Naive thymus-derived CD8-positive, alpha-beta T cell (primary cell): Measurements from ENCODE around the gene MAP3K5. TPM values are rescaled to one million over a fixed set of nuclear protein-coding genes. Genes with fewer than 3 reads are reported as not detected.

Experiments used
- ATAC-seq, 2 donors: fragments of 150-1000 bp; cut with Tn5 transposase in 1 of 2; sonication (Bioruptor Pico), chemical (Tn5 transposase) in 1 of 2; 1 replicate in 1 of 2; 2 replicates in 1 of 2; pipeline ENCODE4 v1.10.0; 2021; ENCODE audit warnings: mild to moderate bottlenecking in 2 of 2, moderate library complexity in 2 of 2
- POLR2A ChIA-PET: fragments of 350-600 bp; sonication (Branson Sonifier 250); formaldehyde crosslinking; loops from one replicate; lab custom pipeline; 2021; ENCODE audit warnings: antibody characterized with exemption; lab: Charles Lee
- DNase-seq, 10 donors: peaks; one replicate each; pipeline versions ENCODE4 v3.0.0 to v3.0.0-alpha.2; 2020 to 2022
- H3K27ac Mint-ChIP-seq, 10 donors: one replicate each; pipeline ENCODE4 v1.8.0; 2020 to 2022; ENCODE audit warnings: mild to moderate bottlenecking in 10 of 10, mixed read lengths in 10 of 10, moderate library complexity in 4 of 10, inconsistent platforms in 1 of 10
- H3K27me3 Mint-ChIP-seq, 5 donors: one replicate each; pipeline ENCODE4 v1.8.0; 2021 to 2022; ENCODE audit warnings: mixed read lengths in 5 of 5
- H3K36me3 Mint-ChIP-seq, 3 donors: one replicate each; pipeline ENCODE4 v1.8.0; 2020 to 2022; ENCODE audit warnings: mixed read lengths in 3 of 3, mild to moderate bottlenecking in 2 of 3, inconsistent platforms in 1 of 3
- H3K4me1 Mint-ChIP-seq, 4 donors: one replicate each; pipeline ENCODE4 v1.8.0; 2021 to 2022; ENCODE audit warnings: mixed read lengths in 4 of 4
- H3K4me3 Mint-ChIP-seq, 10 donors: one replicate each; pipeline ENCODE4 v1.8.0; 2020 to 2022; ENCODE audit warnings: mild to moderate bottlenecking in 10 of 10, mixed read lengths in 10 of 10, moderate library complexity in 6 of 10, inconsistent platforms in 1 of 10
- H3K9me3 Mint-ChIP-seq, 9 donors: one replicate each; pipeline ENCODE4 v1.8.0; 2020 to 2022; ENCODE audit warnings: mixed read lengths in 9 of 9, mild to moderate bottlenecking in 3 of 9, inconsistent platforms in 1 of 9, moderate library complexity in 1 of 9
- polyA plus RNA-seq, 3 donors: library from polyadenylated mRNA; unstranded; fragments of 300-500 nt; fragmentation: Illumina TruSeq; gene quantifications; one replicate each; pipeline ENCODE4 v1.2.3, GENCODE V29; 2021
- total RNA-seq, 8 experiments: library from RNA in 2 of 8; stranded (reverse) in 2 of 8; gene quantifications; one replicate each; pipeline ENCODE4 v1.2.3 and lab custom pipeline; 2021 to 2026

The MAP3K5 gene
- total and polyA plus RNA-seq, 5 experiments from 2014 or later: 3.0 to 8.7 (median 4.5) TPM

GRCh38 chr6:136753624-136754023 is 38.7 kb downstream of the MAP3K5 start:
- ATAC-seq: peak; percentile 94 to 97

GRCh38 chr6:136752554-136752953 is 39.7 kb downstream of the MAP3K5 start:
- Mint-ChIP-seq H3K36me3 (peaks cover 0 to 4% (median 0%) of the 10 kb centered on the region in 3 donors), H3K4me3 (peak overlapping the region in 9 of 10 donors; percentile 24 to 79 (median 58)), H3K9me3 (no peaks in the 10 kb centered on the region), H3K27ac (peak overlapping the region; percentile 66 to 97 (median 90)), H3K4me1 (peaks cover 22 to 75% (median 57%) of the 10 kb centered on the region in 4 donors), H3K27me3 (no peaks in the 10 kb centered on the region)
- POLR2A ChIA-PET: interaction anchor here (1.1 to 5.1 kb wide), 3 partner anchors 12 to 40 kb away, joined by 3 to 21 read pairs (median 16); partner anchors contain the start of gene MAP3K5
- ATAC-seq (no peak), DNase-seq (no peak)

More at GRCh38 chr6:136753624-136754023, 38.7 kb downstream of the MAP3K5 start:
- Mint-ChIP-seq H3K36me3 (peaks cover 0 to 4% (median 0%) of the 10 kb centered on the region in 3 donors), H3K4me3 (peak overlapping the region; percentile 31 to 78 (median 52)), H3K27ac (peak overlapping the region; percentile 66 to 93 (median 86)), H3K4me1 (peaks cover 21 to 78% (median 57%) of the 10 kb centered on the region in 4 donors), H3K27me3 (no peaks in the 10 kb centered on the region), H3K9me3 (no peaks in the 10 kb centered on the region)
- DNase-seq: peak; percentile 16 to 89 (median 66)
- POLR2A ChIA-PET: interaction anchor here (0.7 to 5.1 kb wide), 5 partner anchors 11 to 39 kb away, joined by 3 to 21 read pairs (median 4); partner anchors contain the start of gene MAP3K5

- no peaks in the 10 kb centered on the region for H3K9me3 Mint-ChIP-seq
- H3K27me3 Mint-ChIP-seq: no peaks in the 10 kb centered on the region
- H3K36me3 Mint-ChIP-seq: peaks cover 0 to under 1% (median 0%) of the 10 kb centered on the region in 3 donors
- peak overlapping the region; percentile 58 to 80 (median 66) for H3K4me3 Mint-ChIP-seq
- H3K4me1 Mint-ChIP-seq: peaks cover 23 to 74% (median 57%) of the 10 kb centered on the region in 4 donors
- POLR2A ChIA-PET: interaction anchor here (1.2 to 5.1 kb wide), 3 partner anchors 12 to 40 kb away, joined by 5 to 21 read pairs (median 16); partner anchors contain the start of gene MAP3K5
- no peak for DNase-seq
- no peak for ATAC-seq
- H3K27ac Mint-ChIP-seq: peak overlapping the region; percentile 66 to 97 (median 90)
These were observed 40.3 kb downstream of the MAP3K5 start for GRCh38 chr6:136751991-136752390.

GRCh38 chr6:136751522-136751956 is 40.7 kb downstream of the MAP3K5 start:
- peaks cover 23 to 70% (median 57%) of the 10 kb centered on the region in 4 donors for H3K4me1 Mint-ChIP-seq
- peak overlapping the region; percentile 58 to 80 (median 66) for H3K4me3 Mint-ChIP-seq
- no peaks in the 10 kb centered on the region for H3K36me3 Mint-ChIP-seq
- POLR2A ChIA-PET: interaction anchor here (1.2 to 5.1 kb wide), 2 partner anchors 13 to 41 kb away, joined by 5 to 21 read pairs; partner anchors contain the start of gene MAP3K5
- H3K9me3 Mint-ChIP-seq: no peaks in the 10 kb centered on the region
- H3K27me3 Mint-ChIP-seq: no peaks in the 10 kb centered on the region
- peak overlapping the region; percentile 66 to 97 (median 90) for H3K27ac Mint-ChIP-seq
- ATAC-seq (peak; percentile 45 to 51), DNase-seq (peak in 4 of 10 donors; percentile 33 to 72 (median 52))

GRCh38 chr6:136750696-136751521 is 41.4 kb downstream of the MAP3K5 start:
- DNase-seq (no peak), ATAC-seq (no peak)
- peak overlapping the region; percentile 66 to 97 (median 90) for H3K27ac Mint-ChIP-seq
- H3K36me3 Mint-ChIP-seq: no peaks in the 10 kb centered on the region
- POLR2A ChIA-PET: interaction anchor here (1.2 to 5.1 kb wide), 2 partner anchors 13 to 41 kb away, joined by 5 to 21 read pairs; partner anchors contain the start of gene MAP3K5
- peaks cover 25 to 68% (median 56%) of the 10 kb centered on the region in 4 donors for H3K4me1 Mint-ChIP-seq
- H3K9me3 Mint-ChIP-seq: no peaks in the 10 kb centered on the region
- H3K4me3 Mint-ChIP-seq: peak overlapping the region; percentile 58 to 80 (median 66)
- H3K27me3 Mint-ChIP-seq: no peaks in the 10 kb centered on the region

- POLR2A ChIA-PET: no interaction called here
- Mint-ChIP-seq H3K4me1 (peaks cover 25 to 74% (median 49%) of the 10 kb centered on the region in 4 donors), H3K36me3 (no peaks in the 10 kb centered on the region), H3K4me3 (no peak overlapping the region), H3K9me3 (no peaks in the 10 kb centered on the region), H3K27ac (peak overlapping the region in 7 of 10 donors; percentile 19 to 97 (median 62)), H3K27me3 (no peaks in the 10 kb centered on the region)
- DNase-seq (no peak), ATAC-seq (no peak)
These were observed 42.8 kb downstream of the MAP3K5 start for GRCh38 chr6:136749359-136749997.

- Mint-ChIP-seq H3K4me3 (peak overlapping the region in 1 of 10 donors; percentile 51), H3K9me3 (no peaks in the 10 kb centered on the region), H3K4me1 (peaks cover 23 to 67% (median 30%) of the 10 kb centered on the region in 4 donors), H3K36me3 (no peaks in the 10 kb centered on the region), H3K27ac (peak overlapping the region in 2 of 10 donors; percentile 6 to 21), H3K27me3 (no peaks in the 10 kb centered on the region)
- DNase-seq: no peak
- no peak for ATAC-seq
- POLR2A ChIA-PET: no interaction called here
These were observed 44.8 kb downstream of the MAP3K5 start for GRCh38 chr6:136747507-136747906.

GRCh38 chr6:136745300-136745699 is 47.0 kb downstream of the MAP3K5 start:
- POLR2A ChIA-PET: no interaction called here
- H3K4me3 Mint-ChIP-seq: no peak overlapping the region
- no peak overlapping the region for H3K27ac Mint-ChIP-seq
- peaks cover 10 to 56% (median 14%) of the 10 kb centered on the region in 4 donors for H3K4me1 Mint-ChIP-seq
- H3K9me3 Mint-ChIP-seq: no peaks in the 10 kb centered on the region
- no peaks in the 10 kb centered on the region for H3K27me3 Mint-ChIP-seq
- H3K36me3 Mint-ChIP-seq: no peaks in the 10 kb centered on the region
- no peak for DNase-seq
- ATAC-seq: no peak

- H3K27ac Mint-ChIP-seq: no peak overlapping the region
- DNase-seq: no peak
- no peaks in the 10 kb centered on the region for H3K27me3 Mint-ChIP-seq
- POLR2A ChIA-PET: no interaction called here
- no peaks in the 10 kb centered on the region for H3K36me3 Mint-ChIP-seq
- peaks cover 8 to 55% (median 14%) of the 10 kb centered on the region in 4 donors for H3K4me1 Mint-ChIP-seq
- no peak for ATAC-seq
- H3K4me3 Mint-ChIP-seq: no peak overlapping the region
- no peaks in the 10 kb centered on the region for H3K9me3 Mint-ChIP-seq
These were observed 47.4 kb downstream of the MAP3K5 start for GRCh38 chr6:136744889-136745288.

- no peaks in the 10 kb centered on the region for H3K27me3 Mint-ChIP-seq
- ATAC-seq (no peak), DNase-seq (no peak)
- no peaks in the 10 kb centered on the region for H3K9me3 Mint-ChIP-seq
- H3K4me1 Mint-ChIP-seq: peaks cover 10 to 58% (median 21%) of the 10 kb centered on the region in 4 donors
- no peak overlapping the region for H3K4me3 Mint-ChIP-seq
- POLR2A ChIA-PET: no interaction called here
- no peaks in the 10 kb centered on the region for H3K36me3 Mint-ChIP-seq
- peak overlapping the region in 1 of 10 donors; percentile 16 for H3K27ac Mint-ChIP-seq
These were observed 50.2 kb downstream of the MAP3K5 start for GRCh38 chr6:136742125-136742524.

- Mint-ChIP-seq H3K27me3 (no peaks in the 10 kb centered on the region), H3K4me1 (peaks cover 10 to 51% (median 19%) of the 10 kb centered on the region in 4 donors), H3K27ac (peak overlapping the region in 2 of 10 donors; percentile 8 to 27), H3K9me3 (no peaks in the 10 kb centered on the region), H3K36me3 (no peaks in the 10 kb centered on the region), H3K4me3 (no peak overlapping the region)
- ATAC-seq: no peak
- DNase-seq: no peak
- POLR2A ChIA-PET: interaction anchor here (0.9 to 3.5 kb wide), 2 partner anchors 22 to 52 kb away, joined by 3 to 21 read pairs; partner anchors contain the start of gene MAP3K5
These were observed 52.0 kb downstream of the MAP3K5 start for GRCh38 chr6:136740050-136740974.
